Measurements from ENCODE around the gene ADISSP. TPM values are rescaled to one million over a fixed set of nuclear protein-coding genes. Genes with fewer than 3 reads are reported as not detected.

ADISSP gene
- total and polyA plus RNA-seq, 2 of the 8 experiments (the other 6 are each of a cell fraction or from before 2014, with no cell fraction given), result 111 to 141 TPM

- Histone ChIP-seq H3K9ac (replicated peaks in 1 of 4; ENCODE audit: extremely low read depth in 1 of 4, low read depth in 3 of 4, low read length in 3 of 4) (no peak overlapping the region), H3K79me1 (ENCODE audit: low read depth, low read length) (peaks cover 11% of the 10 kb centered on the region), H2AK5ac (ENCODE audit: low read depth, low read length) (no peak overlapping the region), H3K27me3 (replicated peaks in 1 of 4; ENCODE audit: control insufficient read depth in 3 of 4, extremely low read depth in 1 of 4, insufficient read depth in 3 of 4, low read length in 3 of 4) (peaks cover 0 to 21% (median 16%) of the 10 kb centered on the region in 4 experiments; a peak in 6 of 7 replicates), H4K91ac (replicated peaks; ENCODE audit: insufficient read length, low read length) (no peak overlapping the region), H2AFZ (ENCODE audit: low read length) (no peak overlapping the region), H2BK12ac (ENCODE audit: low read depth, low read length) (no peak overlapping the region), H3K14ac (ENCODE audit: insufficient read length) (no peak overlapping the region), H3K18ac (ENCODE audit: extremely low read depth, low read length) (no peak overlapping the region), H4K20me1 (replicated peaks in 1 of 2; ENCODE audit: control insufficient read depth in 1 of 2, insufficient read depth in 2 of 2, low read length in 2 of 2) (peaks cover 7 to 11% of the 10 kb centered on the region in 2 experiments), H3K56ac (replicated peaks; ENCODE audit: insufficient read length, low read depth, low read length) (no peak overlapping the region), H2BK120ac (replicated peaks; ENCODE audit: low read depth, low read length) (no peak overlapping the region), H2BK15ac (ENCODE audit: low read length) (no peak overlapping the region), H4K8ac (ENCODE audit: extremely low read depth, insufficient read depth, low read length) (no peak overlapping the region), H3K36me3 (ENCODE audit: control insufficient read depth in 2 of 4, insufficient read depth in 4 of 4, low read length in 3 of 4) (peaks cover 0 to 5% (median 0%) of the 10 kb centered on the region in 4 experiments; a peak in 2 of 8 replicates), H3K9me3 (ENCODE audit: insufficient read depth in 2 of 2, low read depth in 1 of 2, low read length in 1 of 2) (no peaks in the 10 kb centered on the region), H3K23ac (ENCODE audit: insufficient read length) (no peak overlapping the region), H3K4me3 (ENCODE audit: extremely low read depth in 1 of 4, insufficient read depth in 2 of 4, low read depth in 3 of 4, low read length in 4 of 4) (no peak overlapping the region), H2BK20ac (ENCODE audit: low read length) (no peak overlapping the region), H3K79me2 (ENCODE audit: control insufficient read depth in 1 of 2, insufficient read depth in 2 of 2, low read length in 2 of 2) (peaks cover 0 to 10% of the 10 kb centered on the region in 2 experiments; a peak in 1 of 4 replicates), H4K5ac (ENCODE audit: insufficient read length, low read depth, low read length) (no peak overlapping the region), H2BK5ac (ENCODE audit: low read depth, low read length) (no peak overlapping the region), H3K23me2 (ENCODE audit: low read depth, low read length) (peaks cover 11% of the 10 kb centered on the region; the same call in 1 of the 2 replicates), H3K4ac (replicated peaks; ENCODE audit: insufficient read length, low read depth, low read length) (no peak overlapping the region), H3K4me1 (replicated peaks in 1 of 4; ENCODE audit: control insufficient read depth in 3 of 4, insufficient read depth in 4 of 4, low read length in 3 of 4) (peaks cover 0 to 20% (median 11%) of the 10 kb centered on the region in 4 experiments; a peak in 6 of 7 replicates), H3K4me2 (ENCODE audit: insufficient read depth in 1 of 2, low read depth in 2 of 2, low read length in 2 of 2) (no peak overlapping the region), H3K27ac (ENCODE audit: low read depth, low read length) (no peak overlapping the region)
- ChIA-PET CTCF (ENCODE audit: partially characterized antibody) (interaction anchor here (0.6 to 9.5 kb wide), 8 partner anchors 10 to 818 kb away, joined by 3 to 128 read pairs (median 5); partner anchors contain the start of gene AP5S1), POLR2A (ENCODE audit: partially characterized antibody) (interaction anchor here (1.1 to 1.6 kb wide), 2 partner anchors 16 to 51 kb away, joined by 3 read pairs; partner anchors contain the start of gene ADISSP)
- no peak for DNase-seq (ENCODE audit: low read depth in 1 of 2, low spot score in 2 of 2)
- 86% methylated on average over 2 of the region's 2 CpGs; no CpG with 5 or more reads in 1 of the 2 experiments for WGBS, 2 experiments (ENCODE audit: extremely low coverage in 1 of 2, insufficient coverage in 1 of 2, insufficient read length in 1 of 2, insufficient replicate concordance in 2 of 2, low coverage in 1 of 2, low lambda C conversion rate in 2 of 2, missing lambda C conversion rate in 1 of 2)
- TF ChIP-seq HDAC6 (IDR thresholded peaks at IDR 0.05; ENCODE audit: low read depth, low read length), result no peak
- TF ChIP-seq CTCF (IDR thresholded peaks at IDR 0.05; ENCODE audit: control extremely low read depth in 1 of 3, insufficient read depth in 1 of 3, low read depth in 1 of 3, low read length in 3 of 3), result 0 out of 4 replicates have a peak, but pooled peaks of 1 of the 3 experiments have one; percentile 22
- TF ChIP-seq ATF2 (IDR thresholded peaks at IDR 0.05; ENCODE audit: low read length), result no peak
- no peak for TF ChIP-seq SP4 (IDR thresholded peaks at IDR 0.05; ENCODE audit: low read length)
- TF ChIP-seq TCF12 (IDR thresholded peaks at IDR 0.05; ENCODE audit: low read depth, low read length), result no peak
- no peak for FAIRE-seq
Measured at GRCh38 chr20:3783068-3783489, 15.5 kb upstream of the ADISSP start.
